ENCODE data around the gene HDAC4.

Gene HDAC4

DNA sequence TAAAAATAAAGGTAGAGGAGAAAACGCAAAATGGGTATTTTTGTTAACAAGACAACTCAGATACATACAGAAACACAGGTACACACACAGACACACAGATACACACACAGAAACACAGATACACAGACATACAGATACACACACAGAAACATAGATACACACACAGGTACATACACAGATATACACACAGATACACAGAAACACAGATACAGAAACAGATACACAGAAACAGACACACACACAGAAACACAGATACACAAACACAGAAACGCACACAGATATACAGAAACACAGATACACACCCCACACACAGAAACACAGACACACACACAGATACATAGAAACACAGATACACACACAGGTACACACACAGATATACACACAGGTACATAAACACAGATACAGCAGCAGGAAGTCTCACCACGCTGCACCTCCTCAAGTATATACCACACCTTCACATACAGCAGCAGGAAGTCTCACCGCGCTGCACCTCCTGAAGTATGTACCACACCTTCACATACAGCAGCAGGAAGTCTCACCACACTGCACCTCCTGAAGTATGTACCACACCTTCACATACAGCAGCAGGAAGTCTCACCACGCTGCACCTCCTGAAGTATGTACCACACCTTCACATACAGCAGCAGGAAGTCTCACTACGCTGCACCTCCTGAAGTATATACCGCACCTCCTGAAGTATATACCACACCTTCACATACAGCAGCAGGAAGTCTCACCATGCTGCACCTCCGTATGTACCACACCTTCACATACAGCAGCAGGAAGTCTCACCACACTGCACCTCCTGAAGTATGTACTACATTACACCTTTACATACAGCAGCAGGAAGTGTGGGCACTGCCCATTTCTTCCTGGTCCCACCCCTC is 250.5 kb downstream of the HDAC4 start:
- Histone ChIP-seq H3K36me3 (ENCODE audit: control insufficient read depth, insufficient read depth, low read length) (peaks cover 9% of the 10 kb centered on the region), H3K4me3 (ENCODE audit: insufficient read depth, low read depth, low read length) (no peak overlapping the region), H3K4me1 (ENCODE audit: control insufficient read depth, insufficient read depth, low read length) (no peaks in the 10 kb centered on the region), H3K27me3 (ENCODE audit: control insufficient read depth, insufficient read depth, low read length, poor library complexity, severe bottlenecking) (no peaks in the 10 kb centered on the region), H3K9me3 (ENCODE audit: control insufficient read depth, low read length) (no peaks in the 10 kb centered on the region), H3K27ac (ENCODE audit: insufficient read depth, low read depth, low read length, poor library complexity, severe bottlenecking) (no peak overlapping the region)
- WGBS, 2 experiments = 95 to 98% methylated on average over 7 of the region's 9 CpGs

DNA sequence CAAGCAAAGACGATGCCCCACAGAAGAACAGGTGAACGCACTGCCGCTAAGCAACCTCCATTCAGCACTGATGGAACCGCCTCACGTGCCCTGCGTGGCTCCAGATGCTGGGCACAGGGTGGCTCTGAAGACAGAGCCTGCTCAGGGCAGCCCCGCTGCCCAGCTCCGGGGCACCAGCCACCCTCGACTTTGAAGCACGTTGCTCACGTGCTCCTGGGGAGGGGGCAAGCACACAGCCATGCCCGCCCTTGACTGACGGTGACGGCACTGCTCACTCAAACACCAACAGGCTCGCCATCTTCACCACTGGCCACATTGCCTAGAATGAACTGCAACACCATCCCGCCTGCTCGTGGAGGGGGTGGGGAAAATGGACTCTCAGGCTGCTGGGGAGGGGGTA is 251.3 kb downstream of the HDAC4 start:
- Histone ChIP-seq H3K36me3 (ENCODE audit: control insufficient read depth, insufficient read depth, low read length) (peaks cover 10% of the 10 kb centered on the region), H3K4me1 (ENCODE audit: control insufficient read depth, insufficient read depth, low read length) (no peaks in the 10 kb centered on the region), H3K27me3 (ENCODE audit: control insufficient read depth, insufficient read depth, low read length, poor library complexity, severe bottlenecking) (no peaks in the 10 kb centered on the region), H3K9me3 (ENCODE audit: control insufficient read depth, low read length) (no peaks in the 10 kb centered on the region), H3K27ac (ENCODE audit: insufficient read depth, low read depth, low read length, poor library complexity, severe bottlenecking) (no peak overlapping the region), H3K4me3 (ENCODE audit: insufficient read depth, low read depth, low read length) (no peak overlapping the region)
- WGBS, 2 experiments = 91 to 96% methylated on average over 15 to 17 of the region's 17 CpGs

DNA sequence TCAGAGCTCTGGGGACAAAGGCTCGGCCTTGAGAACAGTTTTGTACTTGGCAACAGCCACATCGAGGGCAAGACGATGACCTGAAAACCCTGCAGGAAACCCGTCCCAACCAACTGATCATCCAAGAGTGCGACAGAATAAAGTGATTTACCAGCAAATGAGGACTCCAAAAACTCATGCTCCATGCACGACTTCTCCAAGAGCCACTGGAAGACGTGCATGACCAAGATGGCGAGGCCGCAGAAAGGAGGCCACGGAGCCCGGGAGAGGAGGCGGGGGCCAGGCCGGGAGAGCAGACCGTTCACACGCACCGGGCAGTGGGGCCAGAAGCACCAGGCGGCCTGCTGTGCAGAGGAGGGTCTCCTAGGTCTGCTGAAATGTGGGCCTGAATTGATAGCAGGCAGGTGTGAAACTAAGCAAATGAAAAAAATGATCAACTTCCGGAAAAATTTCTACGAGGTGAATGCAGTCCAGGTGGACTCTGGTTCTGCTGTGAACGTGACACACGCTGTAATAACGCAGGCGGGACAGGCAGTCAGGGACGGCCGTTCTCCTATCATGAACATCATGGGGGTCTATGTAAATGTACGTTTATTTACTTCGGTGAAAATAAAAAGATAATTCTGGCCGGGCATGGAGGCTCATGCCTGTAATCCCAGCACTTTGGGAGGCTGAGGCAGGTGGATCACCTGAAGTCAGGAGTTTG is 252.2 kb downstream of the HDAC4 start:
- H3K27me3 ChIP-seq (ENCODE audit: control insufficient read depth, insufficient read depth, low read length, poor library complexity, severe bottlenecking) = no peaks in the 10 kb centered on the region
- no peak overlapping the region for H3K27ac ChIP-seq (ENCODE audit: insufficient read depth, low read depth, low read length, poor library complexity, severe bottlenecking)
- no peaks in the 10 kb centered on the region for H3K9me3 ChIP-seq (ENCODE audit: control insufficient read depth, low read length)
- no peak overlapping the region for H3K4me3 ChIP-seq (ENCODE audit: insufficient read depth, low read depth, low read length)
- no peaks in the 10 kb centered on the region for H3K4me1 ChIP-seq (ENCODE audit: control insufficient read depth, insufficient read depth, low read length)
- H3K36me3 ChIP-seq (ENCODE audit: control insufficient read depth, insufficient read depth, low read length) = peaks cover 7% of the 10 kb centered on the region
- WGBS, 2 experiments = 93 to 94% methylated on average over 28 of the region's 28 CpGs

GRCh38 chr2:239147376-239147775 is 253.4 kb downstream of the HDAC4 start:
- Histone ChIP-seq H3K27ac (ENCODE audit: insufficient read depth, low read depth, low read length, poor library complexity, severe bottlenecking) (no peak overlapping the region), H3K9me3 (ENCODE audit: control insufficient read depth, low read length) (no peaks in the 10 kb centered on the region), H3K36me3 (ENCODE audit: control insufficient read depth, insufficient read depth, low read length) (peaks cover 5% of the 10 kb centered on the region), H3K4me1 (ENCODE audit: control insufficient read depth, insufficient read depth, low read length) (no peaks in the 10 kb centered on the region), H3K4me3 (ENCODE audit: insufficient read depth, low read depth, low read length) (no peak overlapping the region), H3K27me3 (ENCODE audit: control insufficient read depth, insufficient read depth, low read length, poor library complexity, severe bottlenecking) (no peaks in the 10 kb centered on the region)
- WGBS, 2 experiments = 91 to 93% methylated on average over 9 of the region's 9 CpGs

GRCh38 chr2:239146741-239147181 is 254.1 kb downstream of the HDAC4 start:
- WGBS, 2 experiments = 93% methylated on average over 12 of the region's 12 CpGs
- no peaks in the 10 kb centered on the region for H3K4me1 ChIP-seq (ENCODE audit: control insufficient read depth, insufficient read depth, low read length)
- H3K36me3 ChIP-seq (ENCODE audit: control insufficient read depth, insufficient read depth, low read length) = peaks cover 5% of the 10 kb centered on the region
- H3K27ac ChIP-seq (ENCODE audit: insufficient read depth, low read depth, low read length, poor library complexity, severe bottlenecking) = no peak overlapping the region
- no peaks in the 10 kb centered on the region for H3K9me3 ChIP-seq (ENCODE audit: control insufficient read depth, low read length)
- H3K27me3 ChIP-seq (ENCODE audit: control insufficient read depth, insufficient read depth, low read length, poor library complexity, severe bottlenecking) = no peaks in the 10 kb centered on the region
- no peak overlapping the region for H3K4me3 ChIP-seq (ENCODE audit: insufficient read depth, low read depth, low read length)

DNA sequence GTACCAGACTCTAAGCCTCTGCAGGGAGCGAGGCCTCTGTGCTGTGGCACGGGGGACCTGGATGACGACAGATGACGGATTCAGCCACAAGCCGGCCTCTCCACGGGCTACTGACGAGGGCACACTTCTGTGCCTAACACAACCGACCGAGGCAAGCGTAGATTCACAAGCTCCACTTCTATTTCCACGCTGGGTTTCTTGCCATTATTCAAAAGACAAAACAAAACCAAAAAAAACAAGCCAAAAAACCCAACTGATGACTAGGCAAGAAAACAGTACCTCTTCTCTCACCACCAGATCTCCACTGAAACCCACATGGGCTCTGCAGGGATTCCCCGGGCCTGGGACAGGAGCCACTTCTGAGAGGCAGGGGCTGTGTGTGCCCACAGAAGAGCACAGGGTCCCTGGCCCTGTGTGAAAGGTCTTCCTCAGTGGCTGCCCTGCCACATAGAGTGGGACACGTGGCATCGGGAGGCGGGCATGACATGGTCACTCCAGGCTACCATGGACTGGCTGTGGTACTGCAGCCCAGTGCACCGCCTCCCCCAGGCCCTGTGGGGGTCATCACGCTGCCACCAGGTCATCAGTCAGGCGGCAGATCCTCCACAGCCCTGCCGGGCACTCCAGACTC is 254.7 kb downstream of the HDAC4 start:
- no peak overlapping the region for H3K4me3 ChIP-seq (ENCODE audit: insufficient read depth, low read depth, low read length)
- no peaks in the 10 kb centered on the region for H3K4me1 ChIP-seq (ENCODE audit: control insufficient read depth, insufficient read depth, low read length)
- 89% methylated on average over 19 of the region's 19 CpGs for WGBS, 2 experiments
- H3K27me3 ChIP-seq (ENCODE audit: control insufficient read depth, insufficient read depth, low read length, poor library complexity, severe bottlenecking) = no peaks in the 10 kb centered on the region
- no peak overlapping the region for H3K27ac ChIP-seq (ENCODE audit: insufficient read depth, low read depth, low read length, poor library complexity, severe bottlenecking)
- H3K9me3 ChIP-seq (ENCODE audit: control insufficient read depth, low read length) = no peaks in the 10 kb centered on the region
- peaks cover 5% of the 10 kb centered on the region for H3K36me3 ChIP-seq (ENCODE audit: control insufficient read depth, insufficient read depth, low read length)

DNA sequence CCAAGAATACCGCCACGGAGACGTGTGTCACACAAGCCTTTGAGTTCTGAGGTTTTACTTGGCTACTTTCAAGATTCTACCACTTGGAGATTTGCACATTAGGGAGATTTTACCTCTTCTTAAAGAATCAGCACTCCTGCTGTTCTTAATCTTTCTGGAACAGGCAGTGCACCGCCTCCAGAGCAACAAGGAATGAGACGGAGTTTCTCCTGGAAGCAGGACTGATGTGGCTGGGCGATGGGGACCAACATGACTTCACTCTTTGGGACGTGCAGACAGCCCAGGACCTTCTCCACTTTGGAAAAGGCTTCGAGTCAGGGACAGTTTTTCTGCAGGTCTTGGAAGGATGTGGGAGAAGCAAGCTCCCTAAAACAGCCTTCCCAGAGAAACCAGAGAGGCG is 255.2 kb downstream of the HDAC4 start:
- 93% methylated on average over 9 of the region's 9 CpGs for WGBS, 2 experiments
- no peaks in the 10 kb centered on the region for H3K9me3 ChIP-seq (ENCODE audit: control insufficient read depth, low read length)

GRCh38 chr2:239145106-239145505 is 255.7 kb downstream of the HDAC4 start:
- Histone ChIP-seq H3K4me1 (ENCODE audit: control insufficient read depth, insufficient read depth, low read length) (no peaks in the 10 kb centered on the region), H3K9me3 (ENCODE audit: control insufficient read depth, low read length) (no peaks in the 10 kb centered on the region), H3K27me3 (ENCODE audit: control insufficient read depth, insufficient read depth, low read length, poor library complexity, severe bottlenecking) (no peaks in the 10 kb centered on the region), H3K27ac (ENCODE audit: insufficient read depth, low read depth, low read length, poor library complexity, severe bottlenecking) (no peak overlapping the region), H3K4me3 (ENCODE audit: insufficient read depth, low read depth, low read length) (no peak overlapping the region), H3K36me3 (ENCODE audit: control insufficient read depth, insufficient read depth, low read length) (peaks cover 5% of the 10 kb centered on the region)
- 92 to 95% methylated on average over 15 of the region's 15 CpGs for WGBS, 2 experiments

More for the DNA sequence above, 255.2 kb downstream of the HDAC4 start:
- Histone ChIP-seq H3K27ac (ENCODE audit: insufficient read depth, low read depth, low read length, poor library complexity, severe bottlenecking) (no peak overlapping the region), H3K4me3 (ENCODE audit: insufficient read depth, low read depth, low read length) (no peak overlapping the region), H3K36me3 (ENCODE audit: control insufficient read depth, insufficient read depth, low read length) (peaks cover 5% of the 10 kb centered on the region), H3K27me3 (ENCODE audit: control insufficient read depth, insufficient read depth, low read length, poor library complexity, severe bottlenecking) (no peaks in the 10 kb centered on the region), H3K4me1 (ENCODE audit: control insufficient read depth, insufficient read depth, low read length) (no peaks in the 10 kb centered on the region)

- Histone ChIP-seq H3K4me3 (ENCODE audit: insufficient read depth, low read depth, low read length) (no peak overlapping the region), H3K4me1 (ENCODE audit: control insufficient read depth, insufficient read depth, low read length) (no peaks in the 10 kb centered on the region), H3K27me3 (ENCODE audit: control insufficient read depth, insufficient read depth, low read length, poor library complexity, severe bottlenecking) (no peaks in the 10 kb centered on the region), H3K27ac (ENCODE audit: insufficient read depth, low read depth, low read length, poor library complexity, severe bottlenecking) (no peak overlapping the region), H3K9me3 (ENCODE audit: control insufficient read depth, low read length) (no peaks in the 10 kb centered on the region), H3K36me3 (ENCODE audit: control insufficient read depth, insufficient read depth, low read length) (peaks cover 5% of the 10 kb centered on the region)
- 95 to 97% methylated on average over 5 of the region's 5 CpGs for WGBS, 2 experiments
These were observed 256.2 kb downstream of the HDAC4 start for GRCh38 chr2:239144713-239144999.
